Calu3 (cell line): ENCODE measurements around the gene DDX51. TPM values are rescaled to one million over a fixed set of nuclear protein-coding genes. Genes with fewer than 3 reads are reported as not detected.

ENCODE experiments used
- BruUV-seq: library from RNA; stranded (reverse); fragments of 400-500 nt; replicated peaks from 2 replicates; lab custom pipeline; 2021; lab: Mats Ljungman, UMichigan
- CTCF ChIA-PET: fragments of 300-600 bp; sonication (Branson Sonifier 250); formaldehyde crosslinking; loops from one replicate; lab custom pipeline; 2022; ENCODE audit warnings: antibody characterized with exemption; lab: Charles Lee
- DNase-seq: peaks from one replicate; pipeline ENCODE4 v3.0.0; 2022
- H3K27ac Mint-ChIP-seq: one replicate; pipeline ENCODE4 v1.8.0; 2022; ENCODE audit warnings: mixed read lengths; ENCODE audit not compliant: unreplicated experiment
- H3K27me3 Mint-ChIP-seq: one replicate; pipeline ENCODE4 v1.8.0; 2022; ENCODE audit warnings: mixed read lengths; ENCODE audit not compliant: unreplicated experiment
- H3K36me3 Mint-ChIP-seq: one replicate; pipeline ENCODE4 v1.8.0; 2022; ENCODE audit warnings: mild to moderate bottlenecking, moderate library complexity, mixed read lengths; ENCODE audit not compliant: insufficient read depth, unreplicated experiment
- H3K4me1 Mint-ChIP-seq: one replicate; pipeline ENCODE4 v1.8.0; 2022; ENCODE audit warnings: mild to moderate bottlenecking, low read depth, mixed read lengths; ENCODE audit not compliant: unreplicated experiment
- H3K4me3 Mint-ChIP-seq: one replicate; pipeline ENCODE4 v1.8.0; 2022; ENCODE audit warnings: mild to moderate bottlenecking, low read depth, moderate library complexity, mixed read lengths; ENCODE audit not compliant: unreplicated experiment
- H3K9me3 Mint-ChIP-seq: one replicate; pipeline ENCODE4 v1.8.0; 2022; ENCODE audit warnings: low read depth, mixed read lengths; ENCODE audit not compliant: unreplicated experiment
- intact Hi-C: fragments of 100-400 bp; cut with micrococcal nuclease; formaldehyde crosslinking; loops from one replicate; pipeline ENCODE4 v1.10.0; 2022; ENCODE audit not compliant: unreplicated experiment
- total RNA-seq: library from RNA; stranded (reverse); gene quantifications from 2 replicates; pipeline ENCODE4 v1.2.3, GENCODE V29; 2022
- TF ChIP-seq, protein P1 (sequence below): fragments of 200-600 bp; IDR thresholded peaks from one replicate; pipeline ENCODE4 v1.8.0; 2022; ENCODE audit warnings: antibody characterized with exemption; ENCODE audit not compliant: unreplicated experiment

The DDX51 gene
- total RNA-seq, 1 experiment from 2014 or later, result 46.3 TPM

DNA sequence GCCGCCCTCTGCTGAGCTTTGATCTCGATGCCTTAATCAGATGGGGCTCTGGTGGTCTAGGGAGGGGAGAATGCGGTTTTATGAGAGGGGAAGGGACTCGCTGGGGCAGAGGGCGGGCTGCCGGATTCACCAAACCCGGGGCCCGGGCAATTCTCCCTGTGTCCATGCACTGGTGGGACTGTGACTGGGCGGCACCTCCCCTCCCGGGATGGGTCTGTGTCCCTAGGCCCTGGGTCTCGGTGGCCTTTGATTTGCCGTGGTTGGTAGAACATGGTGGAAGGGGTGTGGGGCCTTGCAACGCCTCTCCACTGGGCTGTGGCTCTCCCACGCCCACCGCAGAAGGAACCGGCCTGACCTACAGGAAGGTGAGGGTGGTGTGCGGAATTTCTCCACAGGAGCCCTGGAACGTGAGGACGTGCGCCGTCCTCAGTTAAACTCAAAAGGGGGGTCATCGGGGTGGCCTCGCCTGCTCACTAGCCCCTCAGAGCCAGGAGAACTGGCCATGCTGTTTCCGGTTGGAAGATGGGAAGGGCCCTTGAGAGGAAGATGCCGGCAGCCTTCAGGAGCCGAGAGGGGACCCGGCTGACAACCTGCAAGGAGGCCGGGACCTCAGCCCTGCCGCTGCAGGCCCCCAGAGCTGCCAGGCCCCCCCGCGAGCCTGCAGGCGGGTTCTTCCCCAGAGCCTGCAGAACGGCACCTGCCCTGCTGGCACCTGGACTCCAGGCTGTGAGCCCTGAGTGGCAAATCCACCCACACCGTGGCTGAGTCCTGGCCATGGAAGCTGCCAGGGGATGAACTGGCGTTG lies 43.7 kb upstream of the DDX51 start:
- Mint-ChIP-seq H3K4me1 (peaks cover 8% of the 10 kb centered on the region), H3K4me3 (peak overlapping the region; percentile 6), H3K27ac (no peak overlapping the region), H3K36me3 (peaks cover 31% of the 10 kb centered on the region), H3K27me3 (peaks cover 56% of the 10 kb centered on the region), H3K9me3 (no peaks in the 10 kb centered on the region)
- CTCF ChIA-PET, result interaction anchor here (1.2 kb wide), 1 partner anchor 118 kb away, joined by 3 read pairs; no protein-coding TSS in a partner anchor
- intact Hi-C loops, result no loop called here
- no peak for DNase-seq
- BruUV-seq, result no TSS peak
- TF ChIP-seq, protein P1, sequence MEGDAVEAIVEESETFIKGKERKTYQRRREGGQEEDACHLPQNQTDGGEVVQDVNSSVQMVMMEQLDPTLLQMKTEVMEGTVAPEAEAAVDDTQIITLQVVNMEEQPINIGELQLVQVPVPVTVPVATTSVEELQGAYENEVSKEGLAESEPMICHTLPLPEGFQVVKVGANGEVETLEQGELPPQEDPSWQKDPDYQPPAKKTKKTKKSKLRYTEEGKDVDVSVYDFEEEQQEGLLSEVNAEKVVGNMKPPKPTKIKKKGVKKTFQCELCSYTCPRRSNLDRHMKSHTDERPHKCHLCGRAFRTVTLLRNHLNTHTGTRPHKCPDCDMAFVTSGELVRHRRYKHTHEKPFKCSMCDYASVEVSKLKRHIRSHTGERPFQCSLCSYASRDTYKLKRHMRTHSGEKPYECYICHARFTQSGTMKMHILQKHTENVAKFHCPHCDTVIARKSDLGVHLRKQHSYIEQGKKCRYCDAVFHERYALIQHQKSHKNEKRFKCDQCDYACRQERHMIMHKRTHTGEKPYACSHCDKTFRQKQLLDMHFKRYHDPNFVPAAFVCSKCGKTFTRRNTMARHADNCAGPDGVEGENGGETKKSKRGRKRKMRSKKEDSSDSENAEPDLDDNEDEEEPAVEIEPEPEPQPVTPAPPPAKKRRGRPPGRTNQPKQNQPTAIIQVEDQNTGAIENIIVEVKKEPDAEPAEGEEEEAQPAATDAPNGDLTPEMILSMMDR, result no peak

DNA sequence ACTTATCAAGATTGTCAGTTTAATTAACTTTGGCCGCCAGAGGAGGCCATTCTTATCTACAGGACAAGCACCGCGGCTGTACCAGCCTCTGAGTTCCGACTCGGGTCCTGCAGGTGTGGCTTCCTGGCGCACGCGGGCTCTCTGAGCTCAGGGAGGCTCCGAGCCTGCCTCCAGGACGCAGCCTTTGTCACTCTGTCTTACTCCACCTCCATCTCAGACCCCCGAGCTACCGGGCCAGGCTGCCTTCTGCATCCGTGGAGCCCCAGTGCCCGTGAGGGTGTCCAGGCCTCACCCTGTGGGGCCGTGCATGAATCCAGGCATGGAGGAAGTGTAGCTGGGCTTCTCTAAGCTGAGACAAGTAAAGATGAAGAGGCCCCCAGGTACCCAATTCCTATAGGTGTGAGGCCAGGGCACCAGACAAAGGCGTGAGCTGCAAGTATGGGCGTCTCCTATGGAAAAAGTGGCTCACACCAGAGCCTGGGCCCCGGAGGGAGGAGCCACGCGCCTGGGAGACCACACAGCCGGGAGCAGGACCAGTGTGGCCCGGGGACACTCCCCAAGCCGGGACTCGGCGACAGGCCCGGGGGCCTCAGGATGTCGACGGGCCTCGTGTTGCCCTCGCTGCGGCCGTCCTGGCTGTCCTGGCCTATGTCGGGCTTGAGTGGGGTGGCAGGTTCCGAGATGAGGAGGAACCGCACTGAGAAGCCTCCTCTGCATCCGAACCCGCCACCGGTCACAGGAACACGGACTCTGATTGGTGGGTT lies 42.9 kb upstream of the DDX51 start:
- no peak for DNase-seq
- H3K4me3 Mint-ChIP-seq, result no peak overlapping the region
- no TSS peak for BruUV-seq
- TF ChIP-seq, protein P1, result no peak
- H3K27ac Mint-ChIP-seq, result no peak overlapping the region
- H3K4me1 Mint-ChIP-seq, result peaks cover 8% of the 10 kb centered on the region
- intact Hi-C loops, result no loop called here
- CTCF ChIA-PET, result no interaction called here
- no peaks in the 10 kb centered on the region for H3K9me3 Mint-ChIP-seq
- H3K36me3 Mint-ChIP-seq, result peaks cover 31% of the 10 kb centered on the region
- peaks cover 58% of the 10 kb centered on the region for H3K27me3 Mint-ChIP-seq

DNA sequence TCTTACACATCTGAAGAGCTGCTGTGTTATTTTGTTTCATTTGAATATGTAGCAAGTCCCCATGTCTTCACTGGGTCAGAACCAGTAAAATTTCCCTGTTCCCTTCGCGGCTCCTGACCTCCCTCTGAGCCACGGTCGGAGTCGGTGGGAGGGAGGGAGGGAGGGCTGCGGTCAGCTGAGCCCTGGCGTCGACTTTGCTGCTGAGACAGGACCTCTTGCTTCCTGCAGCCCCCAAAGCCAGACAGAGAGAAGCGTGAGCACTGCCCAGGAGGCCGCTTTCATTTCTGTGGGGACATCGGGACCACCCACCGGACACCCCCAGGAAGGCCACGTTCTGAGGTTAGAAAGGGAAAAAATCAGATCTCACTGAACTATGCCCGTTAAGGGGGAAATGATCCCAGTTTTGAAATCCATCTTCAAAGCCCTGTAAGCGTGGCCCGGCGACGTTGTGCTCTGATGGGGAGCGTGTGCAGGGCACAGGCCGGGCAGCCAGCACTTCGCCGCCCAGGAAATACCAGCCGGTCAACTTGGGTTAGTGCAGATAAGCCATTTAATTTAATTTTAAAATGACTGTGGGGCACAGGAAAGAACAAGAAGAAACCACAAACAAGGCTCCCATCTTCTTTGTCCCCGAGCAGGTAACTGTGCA lies 42.2 kb upstream of the DDX51 start:
- H3K27ac Mint-ChIP-seq, result no peak overlapping the region
- intact Hi-C loops, result no loop called here
- TF ChIP-seq, protein P1, result no peak
- no peak overlapping the region for H3K4me3 Mint-ChIP-seq
- H3K9me3 Mint-ChIP-seq, result peaks cover 2% of the 10 kb centered on the region
- CTCF ChIA-PET, result interaction anchor here (0.7 kb wide), 1 partner anchor 84 kb away, joined by 3 read pairs; no protein-coding TSS in a partner anchor
- no TSS peak for BruUV-seq
- H3K4me1 Mint-ChIP-seq, result peaks cover 8% of the 10 kb centered on the region
- DNase-seq, result no peak
- H3K27me3 Mint-ChIP-seq, result peaks cover 65% of the 10 kb centered on the region
- peaks cover 30% of the 10 kb centered on the region for H3K36me3 Mint-ChIP-seq

DNA sequence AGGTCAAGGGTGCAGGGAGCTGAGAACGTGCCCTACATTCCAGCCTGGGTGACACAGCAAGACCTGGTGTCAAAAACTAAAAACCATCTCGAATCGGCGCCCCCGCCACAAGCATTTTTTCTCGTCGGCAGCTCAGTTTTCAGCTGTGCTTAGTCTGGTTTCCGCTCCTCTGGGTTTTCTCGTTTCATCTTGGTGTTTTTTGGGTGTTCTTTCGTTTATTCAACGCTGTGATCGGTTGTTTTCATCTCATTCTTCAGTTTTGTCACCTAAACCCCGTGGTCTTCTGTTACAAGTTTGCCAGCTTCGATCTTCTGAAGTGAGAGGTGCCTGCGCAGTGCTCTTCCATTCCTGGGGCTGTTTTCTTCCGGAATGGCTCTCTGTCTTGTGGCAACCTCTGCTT lies 41.6 kb upstream of the DDX51 start:
- TF ChIP-seq, protein P1, result no peak
- BruUV-seq, result no TSS peak
- H3K27ac Mint-ChIP-seq, result no peak overlapping the region
- DNase-seq, result no peak
- intact Hi-C loops, result no loop called here
- H3K4me1 Mint-ChIP-seq, result peaks cover 8% of the 10 kb centered on the region
- peaks cover 71% of the 10 kb centered on the region for H3K27me3 Mint-ChIP-seq
- H3K4me3 Mint-ChIP-seq, result no peak overlapping the region
- peaks cover 24% of the 10 kb centered on the region for H3K36me3 Mint-ChIP-seq
- CTCF ChIA-PET, result interaction anchor here (0.7 kb wide), 1 partner anchor 85 kb away, joined by 3 read pairs; no protein-coding TSS in a partner anchor
- H3K9me3 Mint-ChIP-seq, result peaks cover 2% of the 10 kb centered on the region
